ENCODE results near the gene ITGA11.

The ITGA11 gene

DNA sequence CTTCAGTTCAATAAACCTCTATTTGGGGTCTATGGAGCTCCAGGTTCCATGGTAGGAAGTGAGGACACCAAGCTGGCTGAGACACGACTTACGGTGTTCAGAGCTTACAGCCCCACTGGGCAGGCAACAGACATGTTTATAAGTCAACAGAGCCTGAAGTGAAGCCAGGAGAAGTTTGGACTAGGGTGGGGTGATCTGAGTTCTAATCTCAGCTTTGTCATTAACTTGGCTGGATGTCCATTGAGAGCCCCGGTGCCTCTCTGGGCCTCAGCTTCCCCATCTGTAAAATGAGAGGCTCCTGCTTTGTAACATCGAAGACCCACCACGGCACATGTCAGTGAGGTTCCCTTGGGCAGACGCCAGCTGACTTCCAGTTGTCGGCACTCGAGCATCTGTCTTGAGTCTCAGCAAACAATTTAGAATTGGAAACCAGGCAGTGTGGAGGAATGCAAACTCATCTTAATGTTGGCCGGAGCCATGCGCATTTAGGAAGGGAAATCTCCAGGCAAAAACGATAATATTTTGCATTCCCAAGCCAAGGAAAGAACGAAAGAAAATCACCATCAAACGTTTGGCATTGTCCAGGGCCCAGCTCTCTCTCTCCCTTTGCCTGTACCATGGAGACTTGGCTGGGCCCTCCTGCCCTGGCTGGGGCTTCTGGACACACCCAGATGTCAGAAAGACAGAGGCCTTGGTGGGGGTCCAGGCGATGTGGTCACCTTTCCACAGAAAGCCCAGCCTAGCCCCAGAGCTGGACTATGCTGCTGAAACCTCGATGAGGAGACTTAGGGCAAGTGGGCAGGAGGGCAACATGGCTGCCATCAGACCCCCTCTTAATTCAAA is 18.4 kb downstream of the ITGA11 start:
- DNase-seq (ENCODE audit: insufficient read length, low spot score) (no peak), FAIRE-seq (no peak)
- no peak for TF ChIP-seq SPI1 (IDR thresholded peaks at IDR 0.05; ENCODE audit: low read depth, low read length)
- TF ChIP-seq TAF1 (IDR thresholded peaks at IDR 0.05; ENCODE audit: low read depth, low read length) = no peak
- TF ChIP-seq PAX5 (IDR thresholded peaks at IDR 0.05; ENCODE audit: insufficient read depth, low read length, severe bottlenecking) = no peak
- no peak for TF ChIP-seq POLR2AphosphoS5 (IDR thresholded peaks at IDR 0.05; ENCODE audit: low read depth, low read length)
- no peak for TF ChIP-seq POU2F2 (IDR thresholded peaks at IDR 0.05; ENCODE audit: low read depth, low read length)
- no peak for TF ChIP-seq POLR2A (IDR thresholded peaks at IDR 0.05; ENCODE audit: low read depth, low read length)

GRCh38 chr15:68412218-68412617 is 19.7 kb downstream of the ITGA11 start:
- TF ChIP-seq POLR2AphosphoS5 (IDR thresholded peaks at IDR 0.05; ENCODE audit: low read depth, low read length) = no peak
- TF ChIP-seq POLR2A (IDR thresholded peaks at IDR 0.05; ENCODE audit: low read depth, low read length) = no peak
- TF ChIP-seq POU2F2 (IDR thresholded peaks at IDR 0.05; ENCODE audit: low read depth, low read length) = no peak
- no peak for TF ChIP-seq SPI1 (IDR thresholded peaks at IDR 0.05; ENCODE audit: low read depth, low read length)
- TF ChIP-seq TAF1 (IDR thresholded peaks at IDR 0.05; ENCODE audit: low read depth, low read length) = no peak
- TF ChIP-seq PAX5 (IDR thresholded peaks at IDR 0.05; ENCODE audit: insufficient read depth, low read length, severe bottlenecking) = no peak
- DNase-seq (ENCODE audit: insufficient read length, low spot score) (no peak), FAIRE-seq (no peak)

DNA sequence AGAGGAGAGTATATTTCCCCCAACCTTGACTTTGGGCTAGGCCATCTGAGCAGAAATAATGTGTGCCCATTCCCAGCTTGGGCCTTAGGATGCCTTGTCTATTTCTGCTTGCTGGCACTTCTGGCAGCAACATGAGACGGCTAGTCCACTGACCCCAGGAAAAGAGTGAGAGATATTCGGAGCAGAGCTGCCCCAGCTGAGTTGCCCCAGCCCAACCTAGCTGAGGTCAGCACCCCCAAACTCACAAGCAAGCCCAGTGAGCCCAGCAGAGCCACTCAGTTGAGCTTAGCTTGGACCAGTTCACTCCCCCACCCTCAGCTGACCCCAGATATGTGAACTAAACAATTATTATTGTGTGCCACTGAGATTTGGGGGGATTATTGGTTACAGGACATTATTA is 20.2 kb downstream of the ITGA11 start:
- TF ChIP-seq POU2F2 (IDR thresholded peaks at IDR 0.05; ENCODE audit: low read depth, low read length) (no peak), POLR2AphosphoS5 (IDR thresholded peaks at IDR 0.05; ENCODE audit: low read depth, low read length) (no peak), PAX5 (IDR thresholded peaks at IDR 0.05; ENCODE audit: insufficient read depth, low read length, severe bottlenecking) (no peak), TAF1 (IDR thresholded peaks at IDR 0.05; ENCODE audit: low read depth, low read length) (no peak), POLR2A (IDR thresholded peaks at IDR 0.05; ENCODE audit: low read depth, low read length) (no peak)
- FAIRE-seq = no peak

DNA sequence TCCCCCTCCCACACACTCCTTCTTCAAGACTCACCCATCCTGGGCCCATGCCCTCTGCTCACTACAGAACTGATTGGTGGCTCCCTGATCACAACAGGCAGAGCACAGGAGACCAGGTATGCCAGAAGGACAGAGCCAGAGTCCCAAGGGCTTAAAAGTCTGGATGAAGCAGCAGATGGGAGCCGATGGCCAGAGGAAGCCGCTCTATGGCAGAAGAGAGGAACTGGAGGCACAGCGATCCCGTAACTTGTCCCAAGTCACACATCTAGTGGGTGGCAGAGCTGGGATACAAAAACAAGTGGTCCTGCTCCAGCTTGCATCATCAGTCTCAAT is 20.7 kb downstream of the ITGA11 start:
- no peak for FAIRE-seq
- no peak for DNase-seq (ENCODE audit: insufficient read length, low spot score)
- TF ChIP-seq POLR2AphosphoS5 (IDR thresholded peaks at IDR 0.05; ENCODE audit: low read depth, low read length) (no peak), PAX5 (IDR thresholded peaks at IDR 0.05; ENCODE audit: insufficient read depth, low read length, severe bottlenecking) (no peak), TAF1 (IDR thresholded peaks at IDR 0.05; ENCODE audit: low read depth, low read length) (no peak), POU2F2 (IDR thresholded peaks at IDR 0.05; ENCODE audit: low read depth, low read length) (no peak), POLR2A (IDR thresholded peaks at IDR 0.05; ENCODE audit: low read depth, low read length) (no peak), SPI1 (IDR thresholded peaks at IDR 0.05; ENCODE audit: low read depth, low read length) (no peak)

More for the DNA sequence above, 20.2 kb downstream of the ITGA11 start:
- no peak for DNase-seq (ENCODE audit: insufficient read length, low spot score)

DNA sequence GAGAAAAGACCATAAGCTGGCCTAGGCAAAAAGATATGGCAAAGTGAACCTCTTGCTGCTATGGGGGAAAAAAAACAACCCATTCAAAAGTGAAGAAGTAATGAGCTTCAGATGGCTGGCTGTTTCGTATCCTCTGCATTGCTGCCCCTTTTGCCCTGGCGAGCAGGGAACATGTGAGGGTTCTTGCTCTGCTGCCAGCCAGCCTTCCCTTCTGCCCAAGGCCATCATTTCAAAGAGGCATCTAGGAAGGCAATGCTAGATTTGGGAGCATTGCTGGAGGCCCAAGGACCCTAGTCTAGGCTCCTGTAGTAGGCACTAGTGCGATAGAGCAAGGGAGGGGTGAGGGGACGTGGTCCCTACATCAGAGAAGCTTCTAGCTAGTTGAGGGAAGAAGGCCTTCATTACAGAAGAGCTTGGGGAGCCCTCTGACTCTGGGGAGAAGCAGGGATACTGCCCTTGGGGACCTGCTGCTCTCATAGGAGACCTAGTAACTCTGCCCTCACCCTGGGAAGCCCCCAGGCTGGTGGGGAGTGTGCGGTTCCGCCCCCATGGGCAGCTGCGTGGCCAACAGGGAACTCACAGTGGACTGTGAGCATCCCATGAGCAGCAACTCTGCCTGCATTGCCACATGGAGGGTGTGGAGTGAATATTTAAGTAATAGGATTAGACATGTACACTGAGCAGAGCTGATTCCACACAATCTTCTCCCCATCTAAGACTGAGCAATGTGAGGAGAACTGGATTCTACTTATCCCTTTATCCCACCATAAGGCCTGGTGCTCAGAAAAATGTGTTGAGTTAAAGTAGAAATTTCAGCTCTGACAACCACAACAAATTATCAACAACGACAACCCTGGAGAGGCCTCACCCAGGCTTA is 21.3 kb downstream of the ITGA11 start:
- no peak for TF ChIP-seq POU2F2 (IDR thresholded peaks at IDR 0.05; ENCODE audit: low read depth, low read length)
- FAIRE-seq = no peak
- no peak for DNase-seq (ENCODE audit: insufficient read length, low spot score)

DNA sequence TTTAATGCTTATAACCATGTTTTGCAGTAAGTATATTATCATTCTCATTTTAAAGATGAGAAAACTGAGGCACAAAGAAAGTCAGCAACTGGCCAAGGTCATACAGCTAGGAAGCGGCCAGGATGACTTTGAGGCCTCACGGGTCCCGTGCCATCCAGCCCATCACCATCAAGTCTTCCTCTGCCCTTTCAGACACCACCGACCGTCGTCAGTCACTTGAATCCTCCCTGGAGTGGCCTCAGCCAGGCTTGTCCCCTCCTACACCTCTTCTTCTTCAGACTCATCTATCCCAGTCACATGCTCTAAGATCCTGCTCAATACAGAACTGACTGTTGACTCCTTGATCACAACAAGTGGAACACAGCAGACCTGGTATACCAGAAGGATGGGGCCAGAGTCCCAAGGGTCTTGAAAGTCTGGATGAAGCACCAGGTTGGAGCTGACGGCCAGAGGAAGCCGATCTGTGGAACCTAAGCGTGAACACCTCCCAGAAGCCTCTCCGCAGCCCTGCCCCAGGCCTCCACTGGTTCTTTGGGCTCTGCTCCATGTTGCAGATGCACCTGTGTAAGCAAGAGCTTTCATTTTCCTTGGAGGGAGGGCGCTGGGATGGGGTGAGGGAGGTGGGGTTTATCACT is 22.1 kb downstream of the ITGA11 start:
- TF ChIP-seq SPI1 (IDR thresholded peaks at IDR 0.05; ENCODE audit: low read depth, low read length) = no peak
- no peak for TF ChIP-seq POU2F2 (IDR thresholded peaks at IDR 0.05; ENCODE audit: low read depth, low read length)
- no peak for TF ChIP-seq PAX5 (IDR thresholded peaks at IDR 0.05; ENCODE audit: insufficient read depth, low read length, severe bottlenecking)
- TF ChIP-seq POLR2A (IDR thresholded peaks at IDR 0.05; ENCODE audit: low read depth, low read length) = no peak
- no peak for TF ChIP-seq TAF1 (IDR thresholded peaks at IDR 0.05; ENCODE audit: low read depth, low read length)
- no peak for TF ChIP-seq POLR2AphosphoS5 (IDR thresholded peaks at IDR 0.05; ENCODE audit: low read depth, low read length)
- FAIRE-seq (no peak), DNase-seq (ENCODE audit: insufficient read length, low spot score) (no peak)

GRCh38 chr15:68408971-68409370 is 23.0 kb downstream of the ITGA11 start:
- DNase-seq (ENCODE audit: insufficient read length, low spot score) (no peak), FAIRE-seq (no peak)
- TF ChIP-seq POU2F2 (IDR thresholded peaks at IDR 0.05; ENCODE audit: low read depth, low read length) (no peak), POLR2AphosphoS5 (IDR thresholded peaks at IDR 0.05; ENCODE audit: low read depth, low read length) (no peak), POLR2A (IDR thresholded peaks at IDR 0.05; ENCODE audit: low read depth, low read length) (no peak), TAF1 (IDR thresholded peaks at IDR 0.05; ENCODE audit: low read depth, low read length) (no peak), SPI1 (IDR thresholded peaks at IDR 0.05; ENCODE audit: low read depth, low read length) (no peak), PAX5 (IDR thresholded peaks at IDR 0.05; ENCODE audit: insufficient read depth, low read length, severe bottlenecking) (no peak)

- no peak for FAIRE-seq
- TF ChIP-seq SPI1 (IDR thresholded peaks at IDR 0.05; ENCODE audit: low read depth, low read length) (no peak), POLR2A (IDR thresholded peaks at IDR 0.05; ENCODE audit: low read depth, low read length) (no peak), POU2F2 (IDR thresholded peaks at IDR 0.05; ENCODE audit: low read depth, low read length) (no peak), PAX5 (IDR thresholded peaks at IDR 0.05; ENCODE audit: insufficient read depth, low read length, severe bottlenecking) (no peak), POLR2AphosphoS5 (IDR thresholded peaks at IDR 0.05; ENCODE audit: low read depth, low read length) (no peak)
- no peak for DNase-seq (ENCODE audit: insufficient read length, low spot score)
Observed at GRCh38 chr15:68407886-68408881, 23.8 kb downstream of the ITGA11 start.

Data from GM12891 (cell line).